Measurements from ENCODE around the gene KIF25. TPM values are rescaled to one million over a fixed set of nuclear protein-coding genes. Genes with fewer than 3 reads are reported as not detected.

KIF25 gene
- total and polyA plus RNA-seq, 3 experiments from 2014 or later: not detected

- Histone ChIP-seq H3K36me3 (ENCODE audit: insufficient read depth, low read length) (no peaks in the 10 kb centered on the region), H3K27ac (ENCODE audit: low read depth, low read length) (no peak overlapping the region), H3K9me3 (ENCODE audit: low read length) (no peaks in the 10 kb centered on the region), H3K4me3 (ENCODE audit: low read length) (no peak overlapping the region), H3K27me3 (ENCODE audit: insufficient read depth, low read length, poor library complexity, severe bottlenecking) (no peaks in the 10 kb centered on the region), H3K4me1 (ENCODE audit: insufficient read depth, low read length) (no peaks in the 10 kb centered on the region)
- Mint-ChIP-seq H3K9me3 (no peaks in the 10 kb centered on the region), H3K27ac (no peak overlapping the region), H3K4me1 (no peaks in the 10 kb centered on the region), H3K36me3 (no peaks in the 10 kb centered on the region), H3K27me3 (peaks cover 0 to 3% of the 10 kb centered on the region in 2 donors), H3K4me3 (no peak overlapping the region)
- POLR2A ChIA-PET: no interaction called here
- CTCF ChIA-PET: no interaction called here
- DNase-seq: no peak
Measured at GRCh38 chr6:168064226-168064807, 66.8 kb downstream of the KIF25 start.

- POLR2A ChIA-PET: no interaction called here
- Mint-ChIP-seq H3K4me3 (no peak overlapping the region), H3K4me1 (no peaks in the 10 kb centered on the region), H3K36me3 (no peaks in the 10 kb centered on the region), H3K9me3 (no peaks in the 10 kb centered on the region), H3K27me3 (peaks cover 0 to 5% of the 10 kb centered on the region in 2 donors), H3K27ac (no peak overlapping the region)
- DNase-seq: no peak
- no peak overlapping the region for H3K27ac ChIP-seq (ENCODE audit: low read depth, low read length)
- H3K4me1 ChIP-seq (ENCODE audit: insufficient read depth, low read length): no peaks in the 10 kb centered on the region
- CTCF ChIA-PET: no interaction called here
- H3K4me3 ChIP-seq (ENCODE audit: low read length): no peak overlapping the region
- H3K27me3 ChIP-seq (ENCODE audit: insufficient read depth, low read length, poor library complexity, severe bottlenecking): no peaks in the 10 kb centered on the region
- H3K36me3 ChIP-seq (ENCODE audit: insufficient read depth, low read length): no peaks in the 10 kb centered on the region
- no peaks in the 10 kb centered on the region for H3K9me3 ChIP-seq (ENCODE audit: low read length)
Measured at GRCh38 chr6:168067081-168067759, 69.7 kb downstream of the KIF25 start.

- Histone ChIP-seq H3K36me3 (ENCODE audit: insufficient read depth, low read length) (no peaks in the 10 kb centered on the region), H3K4me3 (ENCODE audit: low read length) (no peak overlapping the region), H3K4me1 (ENCODE audit: insufficient read depth, low read length) (no peaks in the 10 kb centered on the region), H3K9me3 (ENCODE audit: low read length) (no peaks in the 10 kb centered on the region), H3K27me3 (ENCODE audit: insufficient read depth, low read length, poor library complexity, severe bottlenecking) (no peaks in the 10 kb centered on the region), H3K27ac (ENCODE audit: low read depth, low read length) (no peak overlapping the region)
- DNase-seq: no peak
- Mint-ChIP-seq H3K4me1 (no peaks in the 10 kb centered on the region), H3K36me3 (no peaks in the 10 kb centered on the region), H3K9me3 (no peaks in the 10 kb centered on the region), H3K27ac (no peak overlapping the region), H3K4me3 (no peak overlapping the region), H3K27me3 (peaks cover 0 to 7% of the 10 kb centered on the region in 2 donors)
- CTCF ChIA-PET: no interaction called here
- POLR2A ChIA-PET: no interaction called here
Measured at GRCh38 chr6:168070804-168071203, 73.3 kb downstream of the KIF25 start.

- Mint-ChIP-seq H3K27me3 (peaks cover 0 to 7% of the 10 kb centered on the region in 2 donors), H3K9me3 (no peaks in the 10 kb centered on the region), H3K4me3 (no peak overlapping the region), H3K36me3 (no peaks in the 10 kb centered on the region), H3K27ac (no peak overlapping the region), H3K4me1 (no peaks in the 10 kb centered on the region)
- Histone ChIP-seq H3K4me3 (ENCODE audit: low read length) (no peak overlapping the region), H3K27ac (ENCODE audit: low read depth, low read length) (no peak overlapping the region), H3K4me1 (ENCODE audit: insufficient read depth, low read length) (no peaks in the 10 kb centered on the region), H3K27me3 (ENCODE audit: insufficient read depth, low read length, poor library complexity, severe bottlenecking) (no peaks in the 10 kb centered on the region), H3K36me3 (ENCODE audit: insufficient read depth, low read length) (no peaks in the 10 kb centered on the region), H3K9me3 (ENCODE audit: low read length) (no peaks in the 10 kb centered on the region)
- ChIA-PET POLR2A (no interaction called here), CTCF (no interaction called here)
- DNase-seq: no peak
Measured at GRCh38 chr6:168071620-168072019, 74.1 kb downstream of the KIF25 start.

GRCh38 chr6:168072261-168072660 lies 74.8 kb downstream of the KIF25 start:
- Histone ChIP-seq H3K9me3 (ENCODE audit: low read length) (no peaks in the 10 kb centered on the region), H3K4me3 (ENCODE audit: low read length) (no peak overlapping the region), H3K36me3 (ENCODE audit: insufficient read depth, low read length) (no peaks in the 10 kb centered on the region), H3K4me1 (ENCODE audit: insufficient read depth, low read length) (no peaks in the 10 kb centered on the region), H3K27ac (ENCODE audit: low read depth, low read length) (no peak overlapping the region), H3K27me3 (ENCODE audit: insufficient read depth, low read length, poor library complexity, severe bottlenecking) (no peaks in the 10 kb centered on the region)
- Mint-ChIP-seq H3K4me3 (no peak overlapping the region), H3K27me3 (peaks cover 0 to 7% of the 10 kb centered on the region in 2 donors), H3K9me3 (no peaks in the 10 kb centered on the region), H3K4me1 (no peaks in the 10 kb centered on the region), H3K36me3 (no peaks in the 10 kb centered on the region), H3K27ac (no peak overlapping the region)
- DNase-seq: no peak
- ChIA-PET CTCF (no interaction called here), POLR2A (no interaction called here)

GRCh38 chr6:168072730-168073129 lies 75.3 kb downstream of the KIF25 start:
- H3K4me1 Mint-ChIP-seq: no peaks in the 10 kb centered on the region
- no peaks in the 10 kb centered on the region for H3K27me3 ChIP-seq (ENCODE audit: insufficient read depth, low read length, poor library complexity, severe bottlenecking)
- H3K27ac Mint-ChIP-seq: no peak overlapping the region
- H3K27ac ChIP-seq (ENCODE audit: low read depth, low read length): no peak overlapping the region
- CTCF ChIA-PET: no interaction called here
- no peaks in the 10 kb centered on the region for H3K36me3 Mint-ChIP-seq
- POLR2A ChIA-PET: no interaction called here
- H3K4me3 Mint-ChIP-seq: no peak overlapping the region
- no peak overlapping the region for H3K4me3 ChIP-seq (ENCODE audit: low read length)
- H3K36me3 ChIP-seq (ENCODE audit: insufficient read depth, low read length): no peaks in the 10 kb centered on the region
- H3K9me3 Mint-ChIP-seq: no peaks in the 10 kb centered on the region
- H3K9me3 ChIP-seq (ENCODE audit: low read length): no peaks in the 10 kb centered on the region
- no peak for DNase-seq
- no peaks in the 10 kb centered on the region for H3K4me1 ChIP-seq (ENCODE audit: insufficient read depth, low read length)
- H3K27me3 Mint-ChIP-seq: peaks cover 0 to 7% of the 10 kb centered on the region in 2 donors

- no peaks in the 10 kb centered on the region for H3K9me3 Mint-ChIP-seq
- no peaks in the 10 kb centered on the region for H3K9me3 ChIP-seq (ENCODE audit: low read length)
- H3K4me1 ChIP-seq (ENCODE audit: insufficient read depth, low read length): no peaks in the 10 kb centered on the region
- H3K27me3 Mint-ChIP-seq: peaks cover 0 to 5% of the 10 kb centered on the region in 2 donors
- no peaks in the 10 kb centered on the region for H3K27me3 ChIP-seq (ENCODE audit: insufficient read depth, low read length, poor library complexity, severe bottlenecking)
- no peak overlapping the region for H3K27ac ChIP-seq (ENCODE audit: low read depth, low read length)
- no peaks in the 10 kb centered on the region for H3K4me1 Mint-ChIP-seq
- no peak overlapping the region for H3K27ac Mint-ChIP-seq
- no peak overlapping the region for H3K4me3 ChIP-seq (ENCODE audit: low read length)
- no peaks in the 10 kb centered on the region for H3K36me3 Mint-ChIP-seq
- DNase-seq: no peak
- no peak overlapping the region for H3K4me3 Mint-ChIP-seq
- ChIA-PET CTCF (no interaction called here), POLR2A (no interaction called here)
- H3K36me3 ChIP-seq (ENCODE audit: insufficient read depth, low read length): no peaks in the 10 kb centered on the region
Measured at GRCh38 chr6:168073937-168074730, 76.7 kb downstream of the KIF25 start.

- H3K27me3 Mint-ChIP-seq: peaks cover 0 to 1% of the 10 kb centered on the region in 2 donors
- H3K4me1 ChIP-seq (ENCODE audit: insufficient read depth, low read length): no peaks in the 10 kb centered on the region
- H3K36me3 Mint-ChIP-seq: no peaks in the 10 kb centered on the region
- POLR2A ChIA-PET: no interaction called here
- no peak overlapping the region for H3K4me3 ChIP-seq (ENCODE audit: low read length)
- CTCF ChIA-PET: no interaction called here
- no peaks in the 10 kb centered on the region for H3K27me3 ChIP-seq (ENCODE audit: insufficient read depth, low read length, poor library complexity, severe bottlenecking)
- no peaks in the 10 kb centered on the region for H3K9me3 Mint-ChIP-seq
- no peaks in the 10 kb centered on the region for H3K9me3 ChIP-seq (ENCODE audit: low read length)
- no peaks in the 10 kb centered on the region for H3K36me3 ChIP-seq (ENCODE audit: insufficient read depth, low read length)
- no peak overlapping the region for H3K27ac Mint-ChIP-seq
- DNase-seq: no peak
- no peaks in the 10 kb centered on the region for H3K4me1 Mint-ChIP-seq
- H3K4me3 Mint-ChIP-seq: no peak overlapping the region
- H3K27ac ChIP-seq (ENCODE audit: low read depth, low read length): no peak overlapping the region
Measured at GRCh38 chr6:168075216-168075615, 77.7 kb downstream of the KIF25 start.
